ENCODE data around the gene CD3G.

- no peak for TF ChIP-seq CTCF (IDR thresholded peaks at IDR 0.05; ENCODE audit: low read length)
- TF ChIP-seq EZH2 (optimal IDR thresholded peaks at IDR 0.05; ENCODE audit: low read depth, low read length), result no peak
Observed at GRCh38 chr11:118364956-118365615, 20.9 kb downstream of the CD3G start.
